Endothelial cell of umbilical vein (primary cell): ENCODE measurements around the gene METTL27.

Experiments used
- GATA2 ChIP-seq: IDR thresholded peaks from 2 replicates; pipeline ENCODE4 v1.7.0; 2011; ENCODE audit warnings: low read depth, mild to moderate bottlenecking, moderate library complexity, mixed read lengths, low read length; ENCODE audit not compliant: insufficient read length, insufficient read depth
- POLR2A ChIP-seq: IDR thresholded peaks from 2 replicates; pipeline ENCODE4 v1.6.1; 2012; ENCODE audit warnings: low read depth, mild to moderate bottlenecking, control low read depth, low read length
- TF ChIP-seq, protein P1 (sequence below), 2 donors: IDR thresholded peaks; 1 replicate in 1 of 2; 2 replicates in 1 of 2; pipeline ENCODE4 v1.5.1; 2011; ENCODE audit warnings: low read length in 2 of 2, mild to moderate bottlenecking in 2 of 2, moderate library complexity in 2 of 2, control low read depth in 1 of 2, inconsistent platforms in 1 of 2, low read depth in 1 of 2; ENCODE audit not compliant: insufficient read depth in 1 of 2; ENCODE audit errors: extremely low read depth in 1 of 2

DNA sequence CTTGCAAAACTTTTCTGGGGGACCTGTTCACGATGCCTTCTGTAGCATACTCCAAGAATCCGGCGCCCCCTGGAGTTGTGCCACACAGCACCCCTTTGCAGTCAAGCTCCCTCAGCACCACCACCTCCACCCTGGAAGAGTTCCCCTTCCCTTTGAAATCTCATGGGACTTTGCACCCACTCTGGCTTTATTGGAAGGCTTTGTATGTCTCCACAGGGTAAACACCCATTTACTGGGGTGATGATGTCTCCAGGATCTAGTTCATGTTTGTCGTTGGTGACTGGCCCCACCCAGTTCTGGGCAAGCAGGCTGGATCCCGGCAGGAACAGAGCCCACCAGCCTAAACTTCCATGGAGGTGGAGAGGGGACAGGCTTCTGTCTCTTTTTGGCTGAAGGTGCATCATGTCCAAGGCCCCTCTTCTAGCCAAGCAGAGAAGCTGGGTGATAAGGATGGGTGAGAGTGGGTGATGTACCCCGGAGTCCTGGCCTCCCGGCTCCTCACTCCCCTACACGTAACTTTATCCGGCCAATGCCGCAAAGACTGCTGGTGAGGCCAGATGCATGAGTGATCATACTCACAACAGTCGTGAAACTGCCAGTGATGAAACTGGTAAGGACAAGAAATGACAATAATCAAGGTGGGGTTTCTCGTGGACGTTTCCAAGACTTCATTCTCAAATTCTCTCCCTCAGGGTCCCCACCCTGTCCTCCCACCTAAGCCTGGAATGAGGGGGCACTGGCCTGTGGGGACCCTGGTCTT, 12.2 kb downstream of the METTL27 start:
- TF ChIP-seq POLR2A (no peak), GATA2 (no peak)
- TF ChIP-seq, protein P1, sequence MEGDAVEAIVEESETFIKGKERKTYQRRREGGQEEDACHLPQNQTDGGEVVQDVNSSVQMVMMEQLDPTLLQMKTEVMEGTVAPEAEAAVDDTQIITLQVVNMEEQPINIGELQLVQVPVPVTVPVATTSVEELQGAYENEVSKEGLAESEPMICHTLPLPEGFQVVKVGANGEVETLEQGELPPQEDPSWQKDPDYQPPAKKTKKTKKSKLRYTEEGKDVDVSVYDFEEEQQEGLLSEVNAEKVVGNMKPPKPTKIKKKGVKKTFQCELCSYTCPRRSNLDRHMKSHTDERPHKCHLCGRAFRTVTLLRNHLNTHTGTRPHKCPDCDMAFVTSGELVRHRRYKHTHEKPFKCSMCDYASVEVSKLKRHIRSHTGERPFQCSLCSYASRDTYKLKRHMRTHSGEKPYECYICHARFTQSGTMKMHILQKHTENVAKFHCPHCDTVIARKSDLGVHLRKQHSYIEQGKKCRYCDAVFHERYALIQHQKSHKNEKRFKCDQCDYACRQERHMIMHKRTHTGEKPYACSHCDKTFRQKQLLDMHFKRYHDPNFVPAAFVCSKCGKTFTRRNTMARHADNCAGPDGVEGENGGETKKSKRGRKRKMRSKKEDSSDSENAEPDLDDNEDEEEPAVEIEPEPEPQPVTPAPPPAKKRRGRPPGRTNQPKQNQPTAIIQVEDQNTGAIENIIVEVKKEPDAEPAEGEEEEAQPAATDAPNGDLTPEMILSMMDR (IDR thresholded peaks at IDR 0.05; ENCODE audit: extremely low read depth in 1 of 2, insufficient read depth in 1 of 2, low read depth in 1 of 2, low read length in 2 of 2): no peak
